NCI-H510A (cell line): Measurements from ENCODE around the gene OR52B2.

Experiments
- DNase-seq: peaks from one replicate; lab custom pipeline; 2025; lab: John Stamatoyannopoulos, UW

Gene OR52B2

DNA sequence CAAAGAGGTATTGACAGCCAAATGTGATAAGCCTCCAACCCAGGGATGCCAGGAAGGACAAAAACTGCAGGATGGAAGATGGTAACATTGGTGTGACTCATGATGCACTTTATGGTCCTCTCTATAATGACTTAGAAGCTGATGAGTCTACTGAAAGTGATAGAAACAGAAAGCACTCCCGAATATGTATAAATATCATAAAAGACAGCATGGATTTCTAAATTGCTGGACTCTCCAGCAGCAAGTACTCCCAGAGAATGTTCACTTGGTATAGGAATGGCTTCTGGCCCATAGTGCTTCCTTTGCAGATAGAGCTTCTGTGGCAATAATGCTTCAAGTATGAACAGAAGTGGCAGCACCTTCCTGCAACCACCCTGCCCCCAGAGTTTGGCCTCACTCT is at the start of gene OR52B2:
Gene OR52B2 (minus strand): TSS at position 101 of the 400 bp plus-strand sequence. CDS start 0 bp downstream, at position 101.
- DNase-seq: no peak

DNA sequence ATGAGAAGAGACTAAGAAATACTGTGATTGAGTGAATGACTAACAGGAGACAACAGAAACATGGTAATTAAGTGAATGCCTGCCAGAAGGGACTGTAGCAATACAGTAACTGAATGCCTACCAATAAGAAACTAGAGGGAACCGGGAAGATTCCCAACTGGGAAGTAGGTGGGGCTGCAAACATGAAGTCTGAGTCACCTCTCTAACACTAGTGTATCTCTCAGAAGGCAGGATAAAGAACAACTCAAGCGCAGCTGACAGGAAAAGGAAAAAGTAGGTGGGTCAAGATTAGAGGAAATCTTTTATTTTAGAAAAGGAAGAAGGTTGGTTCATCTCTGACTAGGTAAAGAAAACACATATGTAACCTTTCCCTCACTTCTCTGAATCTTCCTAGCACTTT is 49.2 kb upstream of the OR52B2 start:
- no peak for DNase-seq

DNA sequence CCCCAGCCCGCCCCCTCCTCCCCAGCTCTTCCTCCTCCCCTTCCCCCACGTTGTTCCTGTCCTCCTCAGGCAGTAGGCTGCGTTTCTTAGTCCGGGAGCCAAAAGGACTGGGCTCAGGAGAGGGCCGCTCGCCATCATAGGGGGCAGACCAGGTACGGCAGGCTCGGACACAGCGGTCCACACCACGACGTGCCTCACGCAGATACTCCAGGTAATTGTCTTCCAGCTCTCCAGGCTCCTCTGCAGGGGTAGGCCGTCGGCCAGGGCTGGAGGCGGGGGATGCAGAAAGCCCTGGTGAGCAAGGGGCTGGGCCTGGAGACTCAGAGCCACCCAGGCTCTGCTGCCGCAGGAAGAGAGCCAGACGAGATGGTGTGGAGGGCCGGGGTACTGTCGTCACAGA is 47.6 kb upstream of the OR52B2 start:
- no peak for DNase-seq

DNA sequence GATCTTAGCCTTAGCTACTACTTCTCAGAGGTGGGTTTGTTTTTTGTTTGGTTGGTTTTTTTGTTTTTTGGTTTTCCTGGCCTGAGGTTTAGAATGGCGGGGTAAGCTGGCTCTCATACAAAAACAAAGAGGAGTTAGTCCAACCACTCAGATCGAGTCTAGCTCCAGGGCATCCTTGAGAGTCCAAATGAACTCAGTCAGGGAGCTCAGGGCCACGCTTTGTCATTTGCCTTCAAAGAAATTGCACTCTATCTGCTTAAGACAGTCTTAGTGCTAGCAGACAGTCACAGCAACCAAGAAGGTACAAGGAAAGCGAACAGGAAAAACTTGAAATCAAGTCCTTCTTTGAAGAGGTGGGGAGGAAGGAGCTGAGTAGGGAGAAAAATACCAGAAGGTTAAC is 46.4 kb upstream of the OR52B2 start:
- no peak for DNase-seq

DNA sequence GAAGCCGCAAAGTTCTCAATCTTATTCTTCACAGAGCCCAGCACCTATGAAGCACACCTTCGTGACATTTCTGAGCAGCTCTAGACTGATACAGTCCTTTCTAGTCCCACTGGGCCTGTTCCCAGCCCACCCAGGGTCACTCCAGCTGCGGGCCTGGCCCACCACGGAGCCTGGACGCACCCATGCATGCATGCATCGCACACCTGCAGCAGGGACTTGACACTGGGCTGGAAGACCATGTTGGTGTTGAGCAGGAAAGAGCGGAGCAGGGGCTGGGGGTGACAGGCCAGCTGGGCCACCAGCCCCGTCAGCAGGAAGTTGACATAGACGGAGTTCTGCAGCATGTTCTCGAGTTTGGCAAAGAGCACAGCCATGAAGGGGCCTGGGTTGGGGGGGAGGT is 44.4 kb upstream of the OR52B2 start:
- DNase-seq: no peak

DNA sequence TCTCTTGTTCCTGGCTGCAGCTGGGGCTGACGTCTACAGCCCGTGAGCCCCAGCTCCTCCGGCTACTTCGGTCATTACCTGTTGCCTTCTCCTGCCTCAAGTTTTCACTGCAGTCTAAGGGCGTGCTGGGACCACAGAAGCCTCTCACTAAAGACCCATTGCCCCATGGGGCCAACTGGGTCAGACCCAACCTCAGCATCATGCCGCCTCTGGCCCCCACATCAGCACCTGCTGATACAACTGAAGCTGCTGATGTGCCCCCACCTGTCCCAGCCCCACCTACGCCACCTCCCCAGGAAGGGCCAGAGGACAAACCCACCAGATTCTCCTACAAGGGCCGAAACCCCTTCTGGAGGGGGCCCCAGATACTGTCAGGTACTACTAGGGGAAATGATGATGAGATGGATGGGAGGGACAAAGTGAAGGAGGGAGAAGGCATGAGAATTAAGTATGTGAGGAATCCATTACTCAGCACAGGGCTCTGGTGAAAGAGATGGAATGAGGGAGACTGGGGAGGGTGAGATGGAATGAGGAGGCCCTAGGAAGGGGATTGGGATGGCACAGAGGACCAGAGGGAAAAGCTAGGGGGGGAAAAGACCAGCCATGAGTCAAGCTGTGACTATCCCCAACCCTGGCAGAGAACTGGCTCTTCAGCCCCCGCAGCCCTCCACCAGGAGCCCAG is 40.3 kb upstream of the OR52B2 start:
- DNase-seq: no peak

DNA sequence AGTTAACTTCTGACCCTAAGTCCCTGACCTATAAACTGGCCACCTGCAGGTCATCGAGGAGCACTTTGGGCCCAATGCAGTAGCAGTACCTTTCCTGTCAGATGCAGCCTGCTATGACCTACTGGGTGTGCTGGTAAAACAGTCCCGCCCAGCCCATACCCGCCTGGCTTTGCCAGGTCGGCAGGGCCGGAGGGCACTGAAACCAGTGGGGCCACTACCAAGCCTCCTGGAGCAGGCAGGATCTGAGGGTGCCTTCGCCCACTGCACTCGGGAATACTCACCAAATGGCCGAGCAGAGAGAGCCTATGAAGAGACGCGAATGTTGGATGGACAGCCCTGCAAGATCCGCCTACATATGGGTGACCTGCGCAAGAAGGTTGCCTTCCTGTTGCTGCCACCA is 39.7 kb upstream of the OR52B2 start:
- no peak for DNase-seq

DNA sequence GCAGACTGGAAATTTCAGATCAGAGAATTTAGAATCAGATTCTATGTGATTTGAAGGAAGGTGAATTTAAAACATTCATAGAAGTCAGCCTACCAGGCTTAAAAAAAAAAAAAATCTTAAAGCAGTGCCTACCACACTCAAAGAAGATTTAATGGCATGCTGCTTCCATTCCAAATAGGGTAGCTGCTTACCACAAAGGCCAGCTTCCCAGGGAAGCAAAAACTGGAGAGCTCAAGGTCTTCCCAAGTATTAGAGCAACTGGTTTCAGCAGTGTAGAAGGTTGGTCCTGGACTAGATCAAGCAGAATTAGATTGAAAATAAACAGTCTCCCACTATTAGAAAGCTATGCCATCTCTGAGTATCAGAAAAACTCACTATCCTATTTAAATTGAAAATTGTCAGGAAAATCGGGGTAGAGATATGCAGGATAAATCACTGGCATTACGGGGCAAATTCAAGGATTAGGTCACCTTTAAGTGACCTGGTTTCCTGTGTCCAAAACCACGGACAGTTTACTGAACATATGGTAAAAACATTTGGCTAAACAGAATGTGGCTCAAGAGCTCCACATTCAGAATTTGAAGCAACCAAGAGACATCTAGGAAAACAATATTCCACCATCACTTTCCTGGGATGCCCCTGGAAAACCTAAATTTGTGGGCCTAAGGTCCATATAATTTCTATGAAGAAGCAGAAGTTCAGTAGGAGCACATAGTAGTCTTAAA is 36.5 kb upstream of the OR52B2 start:
- no peak for DNase-seq

DNA sequence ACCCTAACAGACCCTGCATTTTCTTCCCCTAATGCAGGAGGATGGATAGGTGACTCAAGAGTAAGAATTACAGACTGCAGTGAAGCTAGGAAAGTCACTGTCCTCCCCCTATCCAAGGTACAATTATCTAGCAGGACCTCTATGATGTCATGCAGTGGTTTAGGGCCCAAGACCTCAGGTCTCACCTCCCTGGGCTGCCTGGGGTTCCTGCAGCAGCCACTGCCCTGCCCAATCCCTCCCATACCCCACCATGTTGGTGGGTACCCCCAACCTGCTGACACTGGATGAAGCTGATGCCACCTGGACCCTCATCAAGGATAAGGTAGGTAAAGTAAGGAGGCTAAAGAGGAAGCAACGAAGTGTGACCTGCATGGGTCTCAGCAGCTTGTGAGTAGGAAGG is 35.2 kb upstream of the OR52B2 start, which contains the start of gene C11orf42:
Gene C11orf42 (plus strand): TSS at position 192 of the 400 bp plus-strand sequence. CDS start 59 bp downstream, at position 251.
- DNase-seq: no peak

DNA sequence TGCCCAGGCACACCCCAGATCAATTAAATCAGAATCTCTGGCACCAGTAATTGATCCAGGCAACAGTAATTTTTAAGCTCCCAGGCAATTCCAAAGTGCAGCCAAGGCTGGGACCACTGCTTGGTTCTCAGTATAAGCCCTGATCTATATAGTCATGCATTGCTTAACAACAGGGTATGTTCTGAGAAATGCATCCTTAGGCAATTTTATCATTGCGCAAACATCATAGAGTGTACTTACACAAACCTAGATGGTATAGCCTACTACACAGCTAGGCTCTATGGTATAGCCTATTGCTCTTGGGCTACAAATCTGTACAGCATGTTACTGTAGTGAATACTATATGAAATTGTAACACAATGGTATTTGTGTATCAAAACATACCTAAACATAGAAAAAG is 34.6 kb upstream of the OR52B2 start:
- DNase-seq: no peak

DNA sequence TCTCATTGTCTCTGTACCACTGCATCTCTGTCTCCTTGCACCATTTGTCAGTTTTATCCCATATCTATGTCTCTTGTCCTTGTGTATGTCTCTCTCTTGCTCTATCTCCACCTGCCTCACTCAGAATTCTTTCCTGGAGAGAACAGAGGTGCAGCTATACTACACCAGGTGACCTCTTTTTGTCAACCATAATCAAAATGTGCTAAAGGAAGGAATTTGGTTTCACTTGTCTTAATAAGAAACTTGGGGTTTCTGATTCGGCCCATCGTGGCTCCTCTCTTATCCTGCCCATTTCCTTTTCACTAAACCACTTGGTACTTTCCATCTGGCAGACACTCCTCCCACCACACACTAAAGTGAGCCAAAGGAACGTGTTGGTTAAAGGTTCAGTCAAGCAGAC is 33.2 kb upstream of the OR52B2 start:
- no peak for DNase-seq

DNA sequence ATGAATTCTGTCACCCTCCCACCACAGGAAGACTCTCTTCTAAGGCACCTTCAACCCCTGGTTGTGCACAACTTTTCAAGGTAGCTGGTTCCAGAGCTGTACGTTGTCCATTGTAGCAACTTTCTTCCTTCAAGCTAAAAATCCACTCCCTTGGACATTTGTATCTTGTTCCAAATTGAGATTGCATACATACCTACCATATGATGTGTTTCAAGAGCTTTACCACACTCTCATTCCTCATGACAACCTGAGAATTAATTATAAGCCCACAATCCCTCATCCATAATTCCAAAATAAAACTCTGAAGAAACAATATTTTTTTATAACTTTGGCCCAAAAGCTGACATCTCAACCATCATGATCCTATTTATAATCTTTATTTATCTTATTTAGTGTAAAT is 31.9 kb upstream of the OR52B2 start:
- DNase-seq: no peak

DNA sequence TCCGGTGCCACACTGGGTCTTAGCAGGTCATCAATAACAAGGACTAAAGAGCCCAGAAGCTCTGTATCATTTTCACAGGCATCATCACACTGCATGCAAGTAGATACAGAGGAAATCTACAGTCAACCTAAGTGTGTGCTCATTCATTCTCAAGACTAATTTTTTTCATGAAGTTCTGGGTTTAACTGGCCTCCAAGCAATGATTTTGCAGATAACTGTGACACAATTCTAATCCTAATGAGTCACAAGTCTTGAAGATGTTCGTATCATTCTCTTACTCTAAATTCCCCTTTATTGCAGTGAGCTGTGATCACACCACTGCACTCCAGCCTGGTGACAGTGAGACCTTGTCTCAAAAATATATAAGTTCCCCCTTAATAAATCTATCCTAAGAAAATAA is 31.4 kb upstream of the OR52B2 start:
- no peak for DNase-seq

DNA sequence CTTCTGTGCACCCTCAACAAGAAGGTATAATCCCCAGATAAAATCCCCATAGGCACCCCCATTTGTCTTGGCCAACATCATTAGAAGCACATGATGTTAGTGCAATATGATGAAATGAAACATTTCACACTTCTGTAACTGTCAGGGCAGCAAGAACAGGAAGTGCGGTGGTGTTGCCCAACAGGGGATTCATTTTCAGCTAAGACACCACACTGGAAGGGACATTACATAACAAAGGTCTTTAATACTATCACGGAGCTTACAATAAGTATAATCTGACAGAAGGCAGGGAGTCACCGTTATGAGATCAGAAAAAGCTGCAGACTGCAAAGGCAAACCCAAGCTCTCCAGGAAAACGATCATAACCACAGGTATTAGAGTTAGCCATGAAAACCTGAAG is 30.8 kb upstream of the OR52B2 start:
- no peak for DNase-seq

DNA sequence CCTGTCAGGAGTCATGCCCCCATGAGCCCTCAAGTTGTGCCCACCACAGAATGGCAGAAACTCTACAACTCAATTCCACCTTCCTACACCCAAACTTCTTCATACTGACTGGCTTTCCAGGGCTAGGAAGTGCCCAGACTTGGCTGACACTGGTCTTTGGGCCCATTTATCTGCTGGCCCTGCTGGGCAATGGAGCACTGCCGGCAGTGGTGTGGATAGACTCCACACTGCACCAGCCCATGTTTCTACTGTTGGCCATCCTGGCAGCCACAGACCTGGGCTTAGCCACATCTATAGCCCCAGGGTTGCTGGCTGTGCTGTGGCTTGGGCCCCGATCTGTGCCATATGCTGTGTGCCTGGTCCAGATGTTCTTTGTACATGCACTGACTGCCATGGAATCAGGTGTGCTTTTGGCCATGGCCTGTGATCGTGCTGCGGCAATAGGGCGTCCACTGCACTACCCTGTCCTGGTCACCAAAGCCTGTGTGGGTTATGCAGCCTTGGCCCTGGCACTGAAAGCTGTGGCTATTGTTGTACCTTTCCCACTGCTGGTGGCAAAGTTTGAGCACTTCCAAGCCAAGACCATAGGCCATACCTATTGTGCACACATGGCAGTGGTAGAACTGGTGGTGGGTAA is 29.2 kb upstream of the OR52B2 start, which contains the start of gene OR52W1:
Gene OR52W1 (plus strand): TSS at position 51 of the 637 bp plus-strand sequence. CDS start 0 bp downstream, at position 51.
- no peak for DNase-seq

DNA sequence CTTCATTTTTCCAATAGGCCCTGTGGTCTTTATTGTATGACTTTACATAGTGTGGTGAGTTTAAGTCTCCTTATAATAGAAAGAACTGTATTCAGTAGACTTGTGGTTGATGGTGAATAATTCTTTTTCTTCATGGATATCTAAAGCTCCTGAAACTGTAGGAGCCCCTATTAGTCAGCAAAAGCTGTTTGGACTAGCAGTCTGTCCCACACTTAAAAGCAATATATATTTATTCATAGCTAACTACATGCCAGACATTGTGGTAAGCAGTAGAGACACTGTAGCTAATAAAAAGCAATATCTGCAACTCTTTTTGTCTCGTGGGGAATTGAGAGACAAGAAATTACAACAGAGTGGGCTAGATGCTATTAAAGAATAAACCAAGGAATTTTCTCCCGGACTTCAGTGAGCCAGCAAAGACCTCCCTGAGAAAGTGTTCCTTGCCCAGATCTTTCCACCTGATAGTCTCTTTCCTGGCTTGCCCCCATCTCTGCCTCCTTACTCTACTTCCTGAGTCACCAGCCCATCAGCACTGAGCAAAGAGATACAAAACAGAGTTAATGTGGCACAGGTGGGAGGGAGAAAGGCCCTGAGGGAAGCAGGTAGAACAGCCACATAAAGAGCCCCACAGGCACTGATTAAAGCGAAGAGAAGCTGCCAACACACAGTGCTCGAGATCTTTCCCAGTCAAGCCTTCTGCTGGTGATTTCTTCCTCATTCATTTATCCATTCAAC is 27.5 kb upstream of the OR52B2 start:
- no peak for DNase-seq

DNA sequence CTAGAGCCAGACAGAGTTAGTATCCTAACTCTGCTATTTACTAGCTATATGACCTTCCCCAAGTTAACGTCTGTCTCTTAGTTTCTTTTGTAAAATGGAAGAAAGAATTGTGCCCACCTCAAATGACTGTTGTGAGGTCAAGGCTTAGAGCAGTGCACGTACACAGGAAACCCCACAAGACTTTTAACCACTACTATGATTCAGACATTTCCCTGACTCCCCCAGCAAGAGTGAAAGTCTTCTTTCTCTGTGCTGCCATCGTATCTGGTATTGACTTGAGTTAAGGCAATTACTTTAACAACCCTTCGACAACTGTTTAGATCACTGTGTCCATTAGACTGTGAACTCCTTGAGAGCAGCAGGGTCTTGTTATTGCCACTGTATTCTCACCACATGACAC is 26.3 kb upstream of the OR52B2 start:
- DNase-seq: no peak

DNA sequence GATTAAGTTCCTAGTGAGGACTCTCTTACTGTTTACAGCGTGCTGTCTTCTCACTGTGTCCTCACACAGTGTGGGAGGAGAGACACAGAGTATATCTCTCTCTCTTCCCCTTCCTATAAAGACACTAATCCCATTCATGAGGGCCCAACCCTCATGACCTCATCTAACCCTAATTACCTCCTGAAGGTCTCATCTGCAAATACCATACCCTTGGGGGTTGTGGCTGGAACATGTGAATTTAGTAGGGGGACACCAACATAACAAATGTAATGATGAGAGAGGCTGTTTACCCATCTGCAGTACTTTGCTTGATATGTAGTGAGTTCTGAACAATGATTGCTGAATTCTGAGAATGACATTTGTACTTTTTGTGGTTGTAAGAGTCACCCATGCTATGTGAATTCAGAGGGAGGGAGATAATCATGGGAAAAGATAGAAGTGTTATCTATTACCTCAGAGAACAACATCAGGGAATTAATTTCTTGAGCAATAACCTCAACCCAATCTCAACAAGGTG is 24.0 kb upstream of the OR52B2 start:
- no peak for DNase-seq

DNA sequence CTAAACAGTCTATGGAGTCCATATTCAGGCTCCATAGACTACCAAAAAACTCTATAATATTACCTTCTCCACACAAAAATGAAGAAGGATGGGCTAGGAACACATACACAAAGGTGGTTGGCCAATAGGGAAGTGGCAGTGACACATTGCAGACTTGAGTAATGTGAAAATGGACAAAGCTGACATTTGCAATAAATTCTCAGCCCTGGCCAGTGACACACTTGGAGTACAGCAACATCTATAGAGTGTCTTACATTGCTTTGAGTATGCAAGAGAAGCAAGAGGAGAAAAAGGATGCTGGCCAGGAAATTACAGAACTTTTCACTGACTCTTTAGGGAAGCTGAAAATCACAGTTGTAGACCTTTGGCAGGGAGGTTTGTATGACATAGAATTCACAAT is 21.6 kb upstream of the OR52B2 start:
- DNase-seq: no peak

DNA sequence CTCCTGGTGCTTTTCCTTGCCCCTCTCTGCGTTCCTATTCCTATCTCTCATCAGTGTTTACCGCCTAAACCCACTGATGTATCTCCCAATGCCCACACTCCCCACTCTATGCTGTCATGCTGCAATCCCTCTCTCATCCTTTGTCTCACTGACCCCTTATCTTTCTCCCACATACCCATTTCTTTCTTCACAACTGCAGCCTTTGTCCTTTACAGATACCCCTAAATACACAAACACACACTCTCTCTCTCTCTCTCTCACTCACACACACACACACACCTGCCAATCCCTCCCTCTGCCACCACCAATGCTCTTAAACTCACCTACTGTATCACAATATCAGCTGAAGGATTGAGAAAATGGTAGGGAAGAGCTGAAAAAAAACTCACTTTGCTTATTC is 5.3 kb upstream of the OR52B2 start:
- DNase-seq: no peak

DNA sequence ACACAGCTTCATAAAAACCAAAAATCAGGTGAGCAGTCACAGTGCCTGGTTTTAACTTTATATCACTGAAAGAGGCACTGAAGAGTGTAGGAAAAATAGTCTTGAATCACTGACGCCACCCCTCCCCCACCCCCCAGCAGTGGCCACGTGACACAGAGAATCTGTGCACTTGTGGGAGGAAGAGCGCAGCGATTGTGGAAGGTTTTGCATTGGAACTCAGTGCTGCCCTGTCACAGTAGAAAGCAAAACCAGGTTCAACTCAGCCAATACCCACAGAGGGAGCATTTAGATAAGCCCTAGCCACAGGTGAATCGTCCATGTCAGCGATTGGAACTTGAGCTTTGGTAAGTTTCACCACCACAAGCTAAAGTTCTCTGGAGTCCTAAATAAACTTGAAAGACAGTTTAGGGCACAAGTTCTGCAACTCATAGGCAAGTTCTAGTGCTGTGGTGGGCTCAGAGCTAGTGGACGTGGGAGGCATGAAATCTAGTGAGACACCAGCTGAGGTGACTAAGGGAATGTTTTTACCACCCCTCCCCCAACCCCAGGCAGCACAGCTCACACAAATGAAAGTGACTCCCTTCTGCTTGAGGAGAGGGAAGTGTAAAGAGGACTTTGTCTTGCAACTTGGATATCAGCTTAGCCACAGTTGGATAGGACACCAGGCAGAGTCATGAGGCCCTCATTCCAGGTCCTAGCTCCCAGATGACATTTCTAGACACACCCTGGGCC is 13.3 kb downstream of the OR52B2 start:
- no peak for DNase-seq
